HepG2 (cell line): ENCODE measurements around the gene COX7A2L. TPM values are rescaled to one million over a fixed set of nuclear protein-coding genes. Genes with fewer than 3 reads are reported as not detected.

ENCODE experiments used
- ATAC-seq: fragments of 200-7000 bp; cut with Tn5 transposase; 3 replicates; pipeline ENCODE4 v1.9.1; 2020; ENCODE audit warnings: mild to moderate bottlenecking, moderate library complexity
- BruUV-seq: library from RNA; stranded (reverse); fragments of 400-500 nt; replicated peaks from 2 replicates; lab custom pipeline; 2021; lab: Mats Ljungman, UMichigan
- CTCF ChIA-PET: fragments of 300-600 bp; formaldehyde crosslinking; extraction: SDS; loops from one replicate; lab custom pipeline; 2021; ENCODE audit warnings: low total read pairs, inconsistent platforms, low intra/inter-chr PET ratio; lab: Yijun Ruan, JAX
- POLR2A ChIA-PET: fragments of 350-600 bp; sonication (Branson Sonifier 250); formaldehyde crosslinking; loops from one replicate; lab custom pipeline; 2020; ENCODE audit warnings: antibody characterized with exemption, inconsistent platforms; lab: Yijun Ruan, JAX
- DNase-seq: peaks from one replicate; pipeline ENCODE4 v3.0.0-alpha.2; 2015; ENCODE audit warnings: low spot score
- FAIRE-seq: peaks from 3 replicates; lab custom pipeline; 2011; peaks lifted over from hg19 to GRCh38; lab: Jason Lieb, UNC
- H2AFZ ChIP-seq: one replicate; pipeline ENCODE4 v1.6.1; 2011; ENCODE audit warnings: low read length, inconsistent platforms
- H3K27ac ChIP-seq: fragments of 300-600 bp; 3 replicates; pipeline ENCODE4 v1.8.0; 2011; ENCODE audit warnings: mixed run types, mild to moderate bottlenecking, mixed read lengths, low read length, inconsistent platforms; ENCODE audit not compliant: insufficient read depth; ENCODE audit errors: extremely low read length
- H3K27me3 ChIP-seq, 2 experiments: fragments of 200-600 bp in 1 of 2; 2 replicates in 1 of 2; 3 replicates in 1 of 2; pipeline versions ENCODE4 v1.6.0 to v1.8.0; 2011; ENCODE audit warnings: low read length in 2 of 2, mild to moderate bottlenecking in 2 of 2, moderate library complexity in 2 of 2, inconsistent platforms in 1 of 2; ENCODE audit not compliant: insufficient read depth in 2 of 2, control insufficient read depth in 1 of 2
- H3K36me3 ChIP-seq, 2 experiments: fragments of 200-600 bp in 1 of 2; replicated peaks in 1 of 2; 2 replicates in 1 of 2; 3 replicates in 1 of 2; pipeline versions ENCODE4 v1.5.1 to v1.8.0; 2011; ENCODE audit warnings: low read length in 2 of 2, inconsistent platforms in 1 of 2; ENCODE audit not compliant: insufficient read depth in 2 of 2, control insufficient read depth in 1 of 2
- H3K4me1 ChIP-seq: 2 replicates; pipeline ENCODE4 v1.5.1; 2012; ENCODE audit warnings: low read length, inconsistent platforms; ENCODE audit not compliant: insufficient read depth
- H3K4me2 ChIP-seq: 2 replicates; pipeline ENCODE4 v1.6.0; 2011; ENCODE audit warnings: low read depth, low read length, inconsistent platforms
- H3K4me3 ChIP-seq, 3 experiments: fragments of 200-600 bp in 1 of 3; sonication (generic), shearing (Covaris generic) in 1 of 3; replicated peaks in 1 of 3; 2 replicates each; pipeline ENCODE4 v1.5.1; 2011 to 2016; ENCODE audit warnings: low read length in 3 of 3, inconsistent platforms in 2 of 3, low read depth in 2 of 3, mild to moderate bottlenecking in 2 of 3, control low read depth in 1 of 3, mixed read lengths in 1 of 3; ENCODE audit not compliant: insufficient read depth in 1 of 3
- H3K79me2 ChIP-seq: one replicate; pipeline ENCODE4 v1.6.1; 2011; ENCODE audit warnings: low read length, inconsistent platforms; ENCODE audit not compliant: insufficient read depth
- H3K9ac ChIP-seq: 2 replicates; pipeline ENCODE4 v1.6.0; 2011; ENCODE audit warnings: mild to moderate bottlenecking, low read depth, low read length, inconsistent platforms; ENCODE audit not compliant: insufficient read depth
- H3K9me3 ChIP-seq: 2 replicates; pipeline ENCODE4 v1.5.1; 2012; ENCODE audit warnings: mild to moderate bottlenecking, low read length
- H4K20me1 ChIP-seq: 2 replicates; pipeline ENCODE4 v1.6.0; 2011; ENCODE audit warnings: inconsistent platforms, mild to moderate bottlenecking, low read length, moderate library complexity; ENCODE audit not compliant: insufficient read depth
- AGO2 ChIP-seq: fragments of 200-400 bp; formaldehyde crosslinking; optimal IDR thresholded peaks from 2 replicates; pipeline ENCODE3; 2017; ENCODE audit warnings: mild to moderate bottlenecking, low read depth, low read length, moderate library complexity
- CREB1 ChIP-seq, 2 experiments: fragments of 450-650 bp in 1 of 2; IDR thresholded peaks; 2 replicates each; pipeline ENCODE4 v1.6.1; 2016 to 2017; ENCODE audit warnings: control low read depth in 1 of 2, mild to moderate bottlenecking in 1 of 2, missing compliant biosample characterization in 1 of 2, missing genetic modification characterization in 1 of 2
- MAFK ChIP-seq, 2 experiments: IDR thresholded peaks in 1 of 2; conservative IDR thresholded peaks in 1 of 2; 2 replicates each; pipeline ENCODE4 v1.6.1; 2011; ENCODE audit warnings: improper control_type of control experiment in 2 of 2, low read length in 2 of 2
- MBD4 ChIP-seq: IDR thresholded peaks from 2 replicates; pipeline ENCODE4 v1.6.1; 2012; ENCODE audit warnings: low read length, inconsistent platforms, borderline replicate concordance
- MXD4 ChIP-seq: IDR thresholded peaks from 2 replicates; pipeline ENCODE4 v1.6.1; 2016; ENCODE audit warnings: mild to moderate bottlenecking, missing biosample characterization, missing genetic modification reagents
- PHF5A ChIP-seq: IDR thresholded peaks from one replicate; pipeline ENCODE4 v1.6.1; 2018; ENCODE audit warnings: low read depth, missing genetic modification reagents; ENCODE audit not compliant: unreplicated experiment
- POLR2A ChIP-seq, 2 experiments: IDR thresholded peaks; 2 replicates each; pipeline ENCODE4 v1.6.1; 2011; ENCODE audit warnings: low read depth in 2 of 2, low read length in 2 of 2, mild to moderate bottlenecking in 1 of 2, moderate library complexity in 1 of 2; ENCODE audit not compliant: insufficient read depth in 1 of 2
- SIN3B ChIP-seq: fragments of 150-350 bp; IDR thresholded peaks from 2 replicates; pipeline ENCODE4 v1.6.1; 2014; ENCODE audit warnings: low read length
- SRY ChIP-seq: sonication (generic); formaldehyde crosslinking; IDR thresholded peaks from 2 replicates; pipeline ENCODE4 v1.8.0; 2022; ENCODE audit warnings: mild to moderate bottlenecking, missing genetic modification reagents
- WGBS: methylation state at CpG from one replicate; pipeline ENCODE4 v1.1.6; 2017; ENCODE audit warnings: low lambda C conversion rate; 5-methylcytosine and 5-hydroxymethylcytosine counted together
- in situ Hi-C: cut with HindIII; loops from 2 replicates; pipeline ENCODE4 v1.10.0; 2017; ENCODE audit warnings: low pct_unique_long_range_greater_than_20kb; ENCODE audit not compliant: extremely low pct_ligation_motif_present
- intact Hi-C: fragments of 100-400 bp; cut with micrococcal nuclease; formaldehyde crosslinking; loops from one replicate; pipeline ENCODE4 v1.10.0; 2022; ENCODE audit not compliant: unreplicated experiment
- polyA plus RNA-seq, 8 experiments: library from polyadenylated mRNA; depleted of rRNA in 3 of 8; stranded (reverse) in 7 of 8; unstranded in 1 of 8; fragments of >200 nt; fragmentation: Illumina TruSeq in 4 of 8; extraction: Trizol in 4 of 8; gene quantifications; 2 replicates each; pipeline versions ENCODE4 v1.2.1 to v1.2.3, GENCODE V29; 2011 to 2016; ENCODE audit warnings: low read depth in 4 of 8, missing spikeins in 1 of 8, mixed read lengths in 1 of 8; ENCODE audit not compliant: insufficient read depth in 1 of 8
- total RNA-seq, 5 experiments: library from RNA; depleted of rRNA; stranded (reverse); fragments of >200 nt; fragmentation: Illumina TruSeq; extraction: Trizol; gene quantifications; 2 replicates each; pipeline ENCODE4 v1.2.3, GENCODE V29; 2016; ENCODE audit warnings: low read depth in 1 of 5
- TF ChIP-seq, protein P1 (sequence below): sonication (generic); formaldehyde crosslinking; IDR thresholded peaks from 2 replicates; pipeline ENCODE4 v1.8.1; 2023; ENCODE audit warnings: missing genetic modification reagents, inconsistent platforms, borderline replicate concordance

COX7A2L gene
- total and polyA plus RNA-seq, 2 of the 13 experiments (the other 11 are each of a cell fraction or from before 2014, with no cell fraction given), result 155 to 201 TPM

DNA sequence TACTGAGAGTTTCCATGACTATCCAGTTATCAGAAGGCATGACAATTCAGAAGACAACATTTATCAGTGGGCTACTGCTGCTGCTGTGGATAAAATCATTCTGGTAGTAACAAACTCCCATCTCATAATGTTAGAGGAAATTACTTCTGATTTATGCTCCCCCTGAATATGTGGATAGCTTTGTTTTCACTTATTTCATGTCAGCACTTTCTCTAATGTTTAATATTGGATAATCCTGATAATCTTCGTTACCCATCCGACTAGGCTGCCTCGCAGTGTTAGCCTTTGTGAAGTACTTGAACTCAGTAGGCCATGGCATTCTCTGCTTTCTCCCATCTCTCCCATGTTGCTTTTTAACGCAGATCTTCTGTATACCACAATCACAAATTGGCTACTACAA, 28.4 kb downstream of the COX7A2L start:
- H3K4me2 ChIP-seq, result no peak overlapping the region
- H2AFZ ChIP-seq, result no peak overlapping the region
- peaks cover 27 to 65% of the 10 kb centered on the region in 2 experiments for H3K36me3 ChIP-seq
- no peaks in the 10 kb centered on the region for H3K4me1 ChIP-seq
- H3K79me2 ChIP-seq, result no peaks in the 10 kb centered on the region
- H3K9me3 ChIP-seq, result no peaks in the 10 kb centered on the region
- intact Hi-C loops (no loop called here), in situ Hi-C loops (no loop called here)
- ATAC-seq, result no peak
- peaks cover 60% of the 10 kb centered on the region for H4K20me1 ChIP-seq
- 96% methylated on average over 4 of the region's 4 CpGs for WGBS
- CTCF ChIA-PET, result no interaction called here
- H3K4me3 ChIP-seq, result no peak overlapping the region
- no peaks in the 10 kb centered on the region for H3K27me3 ChIP-seq
- BruUV-seq, result no TSS peak
- POLR2A ChIA-PET, result no interaction called here
- TF ChIP-seq, protein P1, sequence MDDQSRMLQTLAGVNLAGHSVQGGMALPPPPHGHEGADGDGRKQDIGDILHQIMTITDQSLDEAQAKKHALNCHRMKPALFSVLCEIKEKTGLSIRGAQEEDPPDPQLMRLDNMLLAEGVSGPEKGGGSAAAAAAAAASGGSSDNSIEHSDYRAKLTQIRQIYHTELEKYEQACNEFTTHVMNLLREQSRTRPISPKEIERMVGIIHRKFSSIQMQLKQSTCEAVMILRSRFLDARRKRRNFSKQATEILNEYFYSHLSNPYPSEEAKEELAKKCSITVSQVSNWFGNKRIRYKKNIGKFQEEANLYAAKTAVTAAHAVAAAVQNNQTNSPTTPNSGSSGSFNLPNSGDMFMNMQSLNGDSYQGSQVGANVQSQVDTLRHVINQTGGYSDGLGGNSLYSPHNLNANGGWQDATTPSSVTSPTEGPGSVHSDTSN, result no peak
- TF ChIP-seq SIN3B, result no peak
- TF ChIP-seq SRY, result no peak
- TF ChIP-seq MAFK (conservative IDR thresholded peaks at IDR 0.05 in 1 of 2, IDR thresholded peaks at IDR 0.05 in 1 of 2; ENCODE audit: low read length in 2 of 2), result peak in 1 of 2 experiments; percentile 58; a peak in 2 of 4 replicates
- peak; percentile 26 for TF ChIP-seq MBD4
- TF ChIP-seq MXD4 (CRISPR knock-in tag), result no peak
- no peak for TF ChIP-seq CREB1 (IDR thresholded peaks at IDR 0.05)
- no peak for TF ChIP-seq CREB1 (CRISPR knock-in tag; IDR thresholded peaks at IDR 0.05)
- TF ChIP-seq POLR2A (IDR thresholded peaks at IDR 0.05; ENCODE audit: insufficient read depth in 1 of 2, low read depth in 2 of 2, low read length in 2 of 2), result 0 out of 4 replicates have a peak, but pooled peaks of 1 of the 2 experiments have one; percentile 14
- peak; percentile 78 for TF ChIP-seq AGO2
- TF ChIP-seq PHF5A (CRISPR knock-in tag), result no peak
- H3K27ac ChIP-seq, result no peak overlapping the region
- FAIRE-seq, result no peak
- DNase-seq, result no peak
- no peak overlapping the region for H3K9ac ChIP-seq
